A673 (cell line): ENCODE results near the gene SPRED3. TPM values are rescaled to one million over a fixed set of nuclear protein-coding genes. Genes with fewer than 3 reads are reported as not detected.

Source experiments
- BruUV-seq: library from RNA; stranded (reverse); fragments of 400-500 nt; replicated peaks from 2 replicates; lab custom pipeline; 2021; lab: Mats Ljungman, UMichigan
- CTCF ChIA-PET: fragments of 300-600 bp; sonication (Branson Sonifier 250); formaldehyde crosslinking; loops from one replicate; lab custom pipeline; 2022; ENCODE audit warnings: antibody characterized with exemption; lab: Charles Lee
- POLR2A ChIA-PET: fragments of 300-600 bp; sonication (Branson Sonifier 250); formaldehyde crosslinking; loops from one replicate; lab custom pipeline; 2022; ENCODE audit warnings: antibody characterized with exemption; ENCODE audit not compliant: low non-redundant PET; lab: Charles Lee
- DNase-seq: peaks from one replicate; pipeline ENCODE4 v3.0.0-alpha.2; 2015; ENCODE audit warnings: low spot score
- H3K27ac ChIP-seq: fragments of 200-600 bp; sonication (generic); 2 replicates; pipeline ENCODE4 v1.5.1; 2016; ENCODE audit warnings: mixed run types, low read depth, mild to moderate bottlenecking, mixed read lengths, antibody characterized with exemption, low read length; ENCODE audit not compliant: poor library complexity, severe bottlenecking
- H3K27me3 ChIP-seq: fragments of 200-600 bp; sonication (generic); replicated peaks from 2 replicates; pipeline ENCODE4 v1.6.1; 2017; ENCODE audit warnings: mixed run types, low read depth, mild to moderate bottlenecking, mixed read lengths, antibody characterized with exemption, low read length; ENCODE audit not compliant: insufficient read depth, poor library complexity
- H3K36me3 ChIP-seq: fragments of 200-600 bp; sonication (generic); 2 replicates; pipeline ENCODE4 v1.6.1; 2016; ENCODE audit warnings: mixed run types, mild to moderate bottlenecking, mixed read lengths, antibody characterized with exemption, low read length; ENCODE audit not compliant: insufficient read depth, poor library complexity, severe bottlenecking
- H3K4me1 ChIP-seq: fragments of 200-600 bp; sonication (generic); 2 replicates; pipeline ENCODE4 v1.6.1; 2017; ENCODE audit warnings: mixed run types, mild to moderate bottlenecking, mixed read lengths, antibody characterized with exemption, low read length; ENCODE audit not compliant: insufficient read depth, poor library complexity, severe bottlenecking
- H3K4me3 ChIP-seq: fragments of 200-600 bp; sonication (generic); 2 replicates; pipeline ENCODE4 v1.5.1; 2016; ENCODE audit warnings: low read depth, mixed run types, mild to moderate bottlenecking, mixed read lengths, low read length; ENCODE audit not compliant: poor library complexity, severe bottlenecking
- H3K9me3 ChIP-seq: fragments of 200-600 bp; sonication (generic); 2 replicates; pipeline ENCODE4 v1.6.1; 2016; ENCODE audit warnings: mixed run types, low read depth, mild to moderate bottlenecking, mixed read lengths, antibody characterized with exemption, low read length; ENCODE audit not compliant: poor library complexity, severe bottlenecking
- CTCF ChIP-seq: fragments of 300-800, 200-600 bp; sonication (generic); conservative IDR thresholded peaks from 2 replicates; pipeline ENCODE4 v1.5.1; 2017; ENCODE audit warnings: low read depth, mild to moderate bottlenecking, antibody characterized with exemption, low read length, moderate library complexity, mixed read lengths
- EZH2 ChIP-seq: fragments of 200-600 bp; sonication (generic); IDR thresholded peaks from 2 replicates; pipeline ENCODE4 v1.6.1; 2017; ENCODE audit warnings: borderline replicate concordance, low read depth, mild to moderate bottlenecking, mixed read lengths, antibody characterized with exemption, low read length; ENCODE audit not compliant: poor library complexity, severe bottlenecking
- intact Hi-C: fragments of 100-400 bp; cut with micrococcal nuclease; formaldehyde crosslinking; loops from one replicate; pipeline ENCODE4 v1.10.0; 2022; ENCODE audit not compliant: unreplicated experiment
- total RNA-seq: library from RNA; stranded (reverse); gene quantifications from 2 replicates; pipeline ENCODE4 v1.2.3, GENCODE V29; 2021

Gene SPRED3
- total RNA-seq, 1 experiment from 2014 or later, result 6.2 TPM

GRCh38 chr19:38386971-38387549 lies 1.4 kb upstream of the SPRED3 start:
- H3K27me3 ChIP-seq, result no peaks in the 10 kb centered on the region
- no peak for DNase-seq
- no peaks in the 10 kb centered on the region for H3K9me3 ChIP-seq
- peak overlapping the region; percentile 80 for H3K4me3 ChIP-seq
- no TSS peak for BruUV-seq
- TF ChIP-seq CTCF, result no peak
- no peak for TF ChIP-seq EZH2
- peaks cover 26% of the 10 kb centered on the region for H3K36me3 ChIP-seq
- peaks cover 6% of the 10 kb centered on the region for H3K4me1 ChIP-seq
- ChIA-PET POLR2A (no interaction called here), CTCF (interaction anchor here (1.1 to 1.7 kb wide), 2 partner anchors 13 to 16 kb away, joined by 6 to 14 read pairs; partner anchors contain the start of genes FAM98C and PSMD8)
- intact Hi-C loops, result no loop called here
- H3K27ac ChIP-seq, result peak overlapping the region; percentile 76

- intact Hi-C loops, result no loop called here
Observed at GRCh38 chr19:38387550-38388348, 748 bp upstream of the SPRED3 start, which contains the start of gene GGN. Gene GGN (minus strand): TSS chr19:38388034. CDS start chr19:38387261, 773 bp downstream.

More at GRCh38 chr19:38387550-38388348, 748 bp upstream of the SPRED3 start, which contains the start of gene GGN:
- ChIA-PET CTCF (interaction anchor here (1.1 to 1.7 kb wide), 2 partner anchors 13 to 15 kb away, joined by 6 to 14 read pairs; partner anchors contain the start of genes FAM98C and PSMD8), POLR2A (interaction anchor here (0.6 kb wide), 3 partner anchors 13 to 432 kb away, joined by 3 to 20 read pairs (median 3); no protein-coding TSS in a partner anchor)
- Histone ChIP-seq H3K27ac (peak within 1 kb of the TSS; percentile 77), H3K4me1 (peaks cover 6% of the 10 kb centered on the region), H3K4me3 (peak within 1 kb of the TSS; percentile 80), H3K36me3 (peaks cover 20% of the 10 kb centered on the region), H3K9me3 (no peaks in the 10 kb centered on the region), H3K27me3 (no peaks in the 10 kb centered on the region)
- no TSS peak for BruUV-seq
- DNase-seq, result peak; percentile 98
- no peak for TF ChIP-seq EZH2
- TF ChIP-seq CTCF, result no peak
